OCI-LY1 (cell line): ENCODE results near the gene CHD5.

Source experiments
- H2AFZ ChIP-seq: fragments of 200-600 bp; sonication (generic), shearing (Covaris generic); 2 replicates; pipeline ENCODE4 v1.6.0; 2014; ENCODE audit warnings: antibody characterized with exemption, mild to moderate bottlenecking, low read length
- H3F3A ChIP-seq: fragments of 200-600 bp; sonication (generic), shearing (Covaris generic); 2 replicates; pipeline ENCODE4 v1.6.0; 2014; ENCODE audit warnings: mild to moderate bottlenecking, antibody characterized with exemption, low read length, moderate library complexity; ENCODE audit not compliant: insufficient read depth
- H3K27ac ChIP-seq: fragments of 200-600 bp; sonication (generic); 2 replicates; pipeline ENCODE4 v1.5.1; 2014; ENCODE audit warnings: low read length, mixed run types, mild to moderate bottlenecking, low read depth; ENCODE audit not compliant: poor library complexity, severe bottlenecking
- H3K27me3 ChIP-seq: fragments of 200-600 bp; sonication (generic); 2 replicates; pipeline ENCODE4 v1.6.0; 2014; ENCODE audit warnings: antibody characterized with exemption, mild to moderate bottlenecking, low read length, moderate library complexity; ENCODE audit not compliant: insufficient read depth
- H3K36me3 ChIP-seq: fragments of 200-600 bp; sonication (generic); 2 replicates; pipeline ENCODE4 v1.6.1; 2014; ENCODE audit warnings: mild to moderate bottlenecking, antibody characterized with exemption, low read length, moderate library complexity, mixed read lengths; ENCODE audit not compliant: insufficient read depth
- H3K4me1 ChIP-seq: fragments of 200-600 bp; sonication (generic); 2 replicates; pipeline ENCODE4 v1.5.1; 2014; ENCODE audit warnings: mild to moderate bottlenecking, low read length, moderate library complexity; ENCODE audit not compliant: insufficient read depth, severe bottlenecking
- H3K4me2 ChIP-seq: fragments of 200-600 bp; sonication (generic), shearing (Covaris generic); 2 replicates; pipeline ENCODE4 v1.6.1; 2014; ENCODE audit warnings: low read length
- H3K4me3 ChIP-seq: fragments of 200-600 bp; sonication (generic); 2 replicates; pipeline ENCODE4 v1.5.1; 2014; ENCODE audit warnings: low read length, low read depth, mild to moderate bottlenecking, mixed read lengths; ENCODE audit not compliant: poor library complexity, severe bottlenecking
- H3K79me2 ChIP-seq: fragments of 200-600 bp; shearing (Covaris generic); 2 replicates; pipeline ENCODE4 v1.6.1; 2016; ENCODE audit warnings: mixed run types, low read length, mixed read lengths; ENCODE audit not compliant: insufficient read depth
- H3K9ac ChIP-seq: fragments of 200-600 bp; sonication (generic), shearing (Covaris generic); 2 replicates; pipeline ENCODE4 v1.6.1; 2014; ENCODE audit warnings: mild to moderate bottlenecking, low read length, mixed read lengths
- H3K9me2 ChIP-seq: fragments of 200-600 bp; sonication (generic), shearing (Covaris generic); 2 replicates; pipeline ENCODE4 v1.6.1; 2014; ENCODE audit warnings: low read depth, mild to moderate bottlenecking, low read length, mixed read lengths
- H3K9me3 ChIP-seq: fragments of 200-600 bp; shearing (Covaris generic); 2 replicates; pipeline ENCODE4 v1.6.1; 2014; ENCODE audit warnings: low read length, mixed read lengths
- H4K20me1 ChIP-seq: fragments of 200-600 bp; sonication (generic), shearing (Covaris generic); 2 replicates; pipeline ENCODE4 v1.6.0; 2016; ENCODE audit warnings: mild to moderate bottlenecking, low read length; ENCODE audit not compliant: insufficient read depth
- CTCF ChIP-seq: fragments of 200-600 bp; sonication (generic), shearing (Covaris generic); IDR thresholded peaks from 2 replicates; pipeline ENCODE4 v1.5.1; 2017; ENCODE audit warnings: mild to moderate bottlenecking, antibody characterized with exemption, low read length, moderate library complexity, mixed read lengths
- EZH2 ChIP-seq: fragments of 200-600 bp; sonication (generic), shearing (Covaris generic); IDR thresholded peaks from 2 replicates; pipeline ENCODE4 v1.8.0; 2017; ENCODE audit warnings: borderline replicate concordance, mixed run types, mild to moderate bottlenecking, antibody characterized with exemption, low read length, moderate library complexity, mixed read lengths

CHD5 gene

GRCh38 chr1:6131561-6131960 lies 48.6 kb downstream of the CHD5 start:
- Histone ChIP-seq H3K4me3 (no peak overlapping the region), H2AFZ (no peak overlapping the region), H3F3A (no peaks in the 10 kb centered on the region), H3K27ac (no peak overlapping the region), H3K27me3 (peaks cover 24% of the 10 kb centered on the region), H3K9me3 (peaks cover 7% of the 10 kb centered on the region; the same call in 1 of the 2 replicates), H3K9ac (no peak overlapping the region), H3K4me2 (no peak overlapping the region), H3K9me2 (no peaks in the 10 kb centered on the region), H3K79me2 (no peaks in the 10 kb centered on the region), H3K36me3 (no peaks in the 10 kb centered on the region; the same call in 1 of the 2 replicates), H3K4me1 (no peaks in the 10 kb centered on the region), H4K20me1 (no peaks in the 10 kb centered on the region)
- TF ChIP-seq EZH2 (no peak), CTCF (no peak)

- Histone ChIP-seq H2AFZ (no peak overlapping the region), H3K9me3 (peaks cover 7% of the 10 kb centered on the region; the same call in 1 of the 2 replicates), H3K27me3 (peaks cover 24% of the 10 kb centered on the region), H3K27ac (no peak overlapping the region), H3K79me2 (no peaks in the 10 kb centered on the region), H3K9me2 (no peaks in the 10 kb centered on the region), H3K4me3 (no peak overlapping the region), H3K4me1 (no peaks in the 10 kb centered on the region), H3F3A (no peaks in the 10 kb centered on the region), H3K4me2 (no peak overlapping the region), H3K9ac (no peak overlapping the region), H4K20me1 (no peaks in the 10 kb centered on the region), H3K36me3 (no peaks in the 10 kb centered on the region; the same call in 1 of the 2 replicates)
- TF ChIP-seq EZH2 (no peak), CTCF (no peak)
Observed at GRCh38 chr1:6130596-6130995, 49.5 kb downstream of the CHD5 start.

GRCh38 chr1:6130036-6130435 lies 50.1 kb downstream of the CHD5 start:
- TF ChIP-seq EZH2: no peak
- TF ChIP-seq CTCF: no peak
- H3K4me3 ChIP-seq: no peak overlapping the region
- H3K27me3 ChIP-seq: peaks cover 20% of the 10 kb centered on the region
- H3K9me3 ChIP-seq: peaks cover 7% of the 10 kb centered on the region; the same call in 1 of the 2 replicates
- H3K79me2 ChIP-seq: no peaks in the 10 kb centered on the region
- no peak overlapping the region for H3K4me2 ChIP-seq
- no peak overlapping the region for H3K9ac ChIP-seq
- no peaks in the 10 kb centered on the region for H3F3A ChIP-seq
- no peak overlapping the region for H3K27ac ChIP-seq
- H4K20me1 ChIP-seq: no peaks in the 10 kb centered on the region
- H3K36me3 ChIP-seq: no peaks in the 10 kb centered on the region; the same call in 1 of the 2 replicates
- no peak overlapping the region for H2AFZ ChIP-seq
- no peaks in the 10 kb centered on the region for H3K9me2 ChIP-seq
- no peaks in the 10 kb centered on the region for H3K4me1 ChIP-seq
